OCI-LY7 (cell line): ENCODE results near the gene BAHD1. TPM values are rescaled to one million over a fixed set of nuclear protein-coding genes. Genes with fewer than 3 reads are reported as not detected.
A peak's percentile ranks its signal among the peaks of the same experiment; 100 is the strongest.

ENCODE experiments used
- BruUV-seq: library from RNA; stranded (reverse); fragments of 400-500 nt; replicated peaks from 2 replicates; lab custom pipeline; 2021; lab: Mats Ljungman, UMichigan
- CTCF ChIA-PET: fragments of 300-600 bp; sonication (Branson Sonifier 250); formaldehyde crosslinking; loops from one replicate; lab custom pipeline; 2022; ENCODE audit warnings: antibody characterized with exemption; ENCODE audit not compliant: unreplicated experiment; lab: Charles Lee
- POLR2A ChIA-PET: fragments of 300-600 bp; sonication (Branson Sonifier 250); formaldehyde crosslinking; loops from one replicate; lab custom pipeline; 2022; ENCODE audit warnings: antibody characterized with exemption; lab: Charles Lee
- DNase-seq: peaks from one replicate; pipeline ENCODE4 v3.0.0-alpha.2; 2015; ENCODE audit warnings: low spot score
- H2AFZ ChIP-seq: fragments of 200-600 bp; sonication (generic), shearing (Covaris generic); 2 replicates; pipeline ENCODE4 v1.6.1; 2014; ENCODE audit warnings: mild to moderate bottlenecking, antibody characterized with exemption, low read length, moderate library complexity
- H3K27ac ChIP-seq: fragments of 200-600 bp; sonication (generic); 2 replicates; pipeline ENCODE4 v1.5.1; 2014; ENCODE audit warnings: mixed run types, low read depth, mild to moderate bottlenecking, moderate library complexity, low read length, inconsistent platforms; ENCODE audit not compliant: poor library complexity, severe bottlenecking
- H3K36me3 ChIP-seq: fragments of 200-600 bp; sonication (generic); 2 replicates; pipeline ENCODE4 v1.6.1; 2014; ENCODE audit warnings: mild to moderate bottlenecking, antibody characterized with exemption, low read length, moderate library complexity, mixed read lengths; ENCODE audit not compliant: insufficient read depth
- H3K4me1 ChIP-seq: fragments of 200-600 bp; sonication (generic); 2 replicates; pipeline ENCODE4 v1.5.1; 2014; ENCODE audit warnings: mild to moderate bottlenecking, low read length; ENCODE audit not compliant: insufficient read depth, poor library complexity, severe bottlenecking
- H3K4me2 ChIP-seq: fragments of 200-600 bp; sonication (generic); 2 replicates; pipeline ENCODE4 v1.6.1; 2014; ENCODE audit warnings: mild to moderate bottlenecking, low read length
- H3K4me3 ChIP-seq: fragments of 200-600 bp; sonication (generic); 2 replicates; pipeline ENCODE4 v1.5.1; 2014; ENCODE audit warnings: mild to moderate bottlenecking, low read depth, low read length; ENCODE audit not compliant: poor library complexity, severe bottlenecking
- H3K79me2 ChIP-seq: fragments of 200-600 bp; sonication (generic); 2 replicates; pipeline ENCODE4 v1.6.1; 2016; ENCODE audit warnings: low read depth, mild to moderate bottlenecking, low read length, moderate library complexity, mixed read lengths; ENCODE audit not compliant: insufficient read depth
- H3K9me2 ChIP-seq: fragments of 200-600 bp; sonication (generic); 2 replicates; pipeline ENCODE4 v1.6.1; 2016; ENCODE audit warnings: mild to moderate bottlenecking, low read length, mixed read lengths; ENCODE audit not compliant: insufficient read depth
- H3K9me3 ChIP-seq: fragments of 200-600 bp; sonication (generic); 2 replicates; pipeline ENCODE4 v1.6.1; 2014; ENCODE audit warnings: mild to moderate bottlenecking, mixed run types, low read length, mixed read lengths
- H4K20me1 ChIP-seq: fragments of 200-600 bp; sonication (generic); 2 replicates; pipeline ENCODE4 v1.6.1; 2014; ENCODE audit warnings: mild to moderate bottlenecking, antibody characterized with exemption, low read length, moderate library complexity, mixed read lengths; ENCODE audit not compliant: insufficient read depth
- EZH2phosphoT487 ChIP-seq: fragments of 200-600 bp; sonication (generic); IDR thresholded peaks from 2 replicates; pipeline ENCODE4 v1.6.1; 2018; ENCODE audit warnings: low read depth, borderline replicate concordance, mild to moderate bottlenecking, mixed run types, antibody characterized with exemption, low read length, moderate library complexity, mixed read lengths
- intact Hi-C: fragments of 100-400 bp; cut with micrococcal nuclease; formaldehyde crosslinking; loops from one replicate; pipeline ENCODE4 v1.10.0; 2022; ENCODE audit not compliant: unreplicated experiment
- total RNA-seq, 2 experiments: library from RNA; depleted of rRNA in 1 of 2; stranded (reverse); fragments of >200 nt in 1 of 2; shearing (Covaris generic) in 1 of 2; gene quantifications; 2 replicates each; pipeline ENCODE4 v1.2.3, GENCODE V29; 2014 to 2022
- TF ChIP-seq, protein P1 (sequence below): fragments of 200-600 bp; sonication (generic); conservative IDR thresholded peaks from 2 replicates; pipeline ENCODE4 v1.5.1; 2014; ENCODE audit warnings: mild to moderate bottlenecking, antibody characterized with exemption, low read length, moderate library complexity, mixed read lengths

The BAHD1 gene
- total RNA-seq, 2 experiments from 2014 or later = 15.0 to 22.3 TPM

DNA sequence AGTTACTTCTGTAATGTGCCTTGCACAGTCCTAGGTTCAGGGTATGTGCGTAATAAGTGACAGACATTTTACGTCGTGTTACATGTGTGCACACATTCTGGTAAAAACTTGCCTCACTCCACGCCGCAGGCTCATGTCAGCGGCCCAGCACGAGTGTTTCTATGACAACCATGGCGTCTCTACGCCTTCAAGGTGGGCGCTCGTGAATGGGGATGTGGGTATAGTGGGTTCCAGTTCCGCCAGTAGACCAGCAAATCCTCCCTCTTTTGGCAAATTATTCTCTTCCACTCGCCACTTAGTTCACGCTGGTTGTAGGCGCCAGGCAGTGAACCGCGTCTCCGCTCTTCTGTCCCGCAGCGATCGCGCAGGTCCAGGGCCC is 70.3 kb downstream of the BAHD1 start:
- no peak overlapping the region for H3K27ac ChIP-seq
- intact Hi-C loops = loop anchor here (10.0 kb wide), 1 partner anchor 274 kb away; no protein-coding TSS in a partner anchor
- 0 out of 2 replicates have a peak overlapping the region, but pooled peaks have one; percentile 12 for H2AFZ ChIP-seq
- no TSS peak for BruUV-seq
- no peaks in the 10 kb centered on the region for H4K20me1 ChIP-seq
- TF ChIP-seq, protein P1, sequence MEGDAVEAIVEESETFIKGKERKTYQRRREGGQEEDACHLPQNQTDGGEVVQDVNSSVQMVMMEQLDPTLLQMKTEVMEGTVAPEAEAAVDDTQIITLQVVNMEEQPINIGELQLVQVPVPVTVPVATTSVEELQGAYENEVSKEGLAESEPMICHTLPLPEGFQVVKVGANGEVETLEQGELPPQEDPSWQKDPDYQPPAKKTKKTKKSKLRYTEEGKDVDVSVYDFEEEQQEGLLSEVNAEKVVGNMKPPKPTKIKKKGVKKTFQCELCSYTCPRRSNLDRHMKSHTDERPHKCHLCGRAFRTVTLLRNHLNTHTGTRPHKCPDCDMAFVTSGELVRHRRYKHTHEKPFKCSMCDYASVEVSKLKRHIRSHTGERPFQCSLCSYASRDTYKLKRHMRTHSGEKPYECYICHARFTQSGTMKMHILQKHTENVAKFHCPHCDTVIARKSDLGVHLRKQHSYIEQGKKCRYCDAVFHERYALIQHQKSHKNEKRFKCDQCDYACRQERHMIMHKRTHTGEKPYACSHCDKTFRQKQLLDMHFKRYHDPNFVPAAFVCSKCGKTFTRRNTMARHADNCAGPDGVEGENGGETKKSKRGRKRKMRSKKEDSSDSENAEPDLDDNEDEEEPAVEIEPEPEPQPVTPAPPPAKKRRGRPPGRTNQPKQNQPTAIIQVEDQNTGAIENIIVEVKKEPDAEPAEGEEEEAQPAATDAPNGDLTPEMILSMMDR = no peak
- TF ChIP-seq EZH2phosphoT487 = no peak
- POLR2A ChIA-PET = no interaction called here
- H3K36me3 ChIP-seq = no peaks in the 10 kb centered on the region
- H3K79me2 ChIP-seq = no peaks in the 10 kb centered on the region
- DNase-seq = peak; percentile 9
- no peaks in the 10 kb centered on the region for H3K9me3 ChIP-seq
- peak overlapping the region; percentile 62 for H3K4me2 ChIP-seq
- no peaks in the 10 kb centered on the region for H3K4me1 ChIP-seq
- no peaks in the 10 kb centered on the region for H3K9me2 ChIP-seq
- H3K4me3 ChIP-seq = peak overlapping the region; percentile 44
- CTCF ChIA-PET = no interaction called here

DNA sequence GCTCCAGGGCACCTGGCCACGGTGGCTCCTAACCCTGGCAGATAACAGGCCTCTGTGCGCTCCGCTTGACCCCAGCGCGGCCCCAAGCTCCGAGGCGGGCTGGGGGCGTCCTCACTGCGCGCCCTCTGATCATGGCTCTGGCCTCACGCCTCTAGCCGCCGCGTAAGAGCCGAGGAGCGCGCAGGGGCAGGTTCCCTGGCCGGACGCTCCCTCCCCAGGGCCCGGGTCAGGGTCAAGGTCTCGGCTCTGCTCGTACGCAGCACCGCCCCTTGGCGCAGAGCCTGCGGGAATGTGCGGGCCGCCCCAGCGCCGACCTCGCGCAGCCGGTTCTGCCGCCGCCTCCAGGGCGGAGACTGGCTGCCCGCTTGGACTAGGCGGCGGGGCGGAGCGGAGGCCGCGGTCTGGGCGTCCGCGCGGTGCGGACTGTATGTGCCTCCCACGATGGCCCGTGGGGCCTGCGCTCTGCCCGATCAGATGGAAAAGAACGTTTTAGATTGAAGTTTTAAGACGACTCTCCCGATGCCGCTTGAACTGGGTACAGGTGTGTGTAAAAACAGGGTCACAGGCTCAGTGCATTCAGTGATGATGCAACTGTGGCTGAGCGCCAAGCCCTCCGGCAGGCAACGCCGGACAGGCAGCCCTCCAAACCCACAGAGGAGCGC is 70.8 kb downstream of the BAHD1 start:
- Histone ChIP-seq H3K9me3 (no peaks in the 10 kb centered on the region), H3K4me3 (peak overlapping the region; percentile 44), H3K9me2 (no peaks in the 10 kb centered on the region), H3K4me2 (peak overlapping the region; percentile 62), H3K4me1 (no peaks in the 10 kb centered on the region), H3K36me3 (no peaks in the 10 kb centered on the region), H3K27ac (no peak overlapping the region), H4K20me1 (no peaks in the 10 kb centered on the region), H2AFZ (peak overlapping the region; percentile 12; the same call in 1 of the 2 replicates), H3K79me2 (no peaks in the 10 kb centered on the region)
- intact Hi-C loops = loop anchor here (10.0 kb wide), 1 partner anchor 273 kb away; no protein-coding TSS in a partner anchor
- BruUV-seq = no TSS peak
- ChIA-PET POLR2A (no interaction called here), CTCF (no interaction called here)
- TF ChIP-seq EZH2phosphoT487 = no peak
- TF ChIP-seq, protein P1 = no peak
- no peak for DNase-seq

DNA sequence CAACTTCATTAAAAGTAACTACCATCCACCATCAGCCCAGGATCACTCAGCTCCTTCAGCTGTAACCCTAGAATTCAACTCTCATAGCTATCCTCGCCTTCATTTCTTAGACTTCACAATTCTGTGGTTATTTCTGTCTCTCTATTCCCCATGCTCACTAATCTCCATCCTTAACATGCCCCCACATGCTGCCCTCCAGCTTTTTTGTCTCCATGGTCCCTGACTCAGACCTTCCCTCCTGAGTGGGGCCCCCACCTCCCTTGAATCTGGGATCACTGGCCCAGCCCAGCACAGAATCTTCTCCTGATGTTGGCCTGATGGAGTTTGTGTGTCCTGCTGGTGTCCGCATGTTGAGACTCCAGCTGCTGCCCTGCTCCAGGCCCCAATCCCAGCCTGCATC is 71.7 kb downstream of the BAHD1 start:
- Histone ChIP-seq H3K9me2 (no peaks in the 10 kb centered on the region), H4K20me1 (no peaks in the 10 kb centered on the region), H3K79me2 (no peaks in the 10 kb centered on the region), H3K4me2 (no peak overlapping the region), H3K27ac (no peak overlapping the region), H3K4me3 (no peak overlapping the region), H2AFZ (no peak overlapping the region), H3K4me1 (no peaks in the 10 kb centered on the region), H3K36me3 (no peaks in the 10 kb centered on the region), H3K9me3 (no peaks in the 10 kb centered on the region)
- no peak for DNase-seq
- intact Hi-C loops = loop anchor here (10.0 kb wide), 1 partner anchor 272 kb away; no protein-coding TSS in a partner anchor
- BruUV-seq = no TSS peak
- TF ChIP-seq, protein P1 = no peak
- no peak for TF ChIP-seq EZH2phosphoT487
- ChIA-PET POLR2A (interaction anchor here (0.7 kb wide), 1 partner anchor 756 kb away, joined by 4 read pairs; no protein-coding TSS in a partner anchor), CTCF (no interaction called here)
